Adrenal gland (tissue), 12 donors: ENCODE data around the gene MC2R. TPM values are rescaled to one million over a fixed set of nuclear protein-coding genes. Genes with fewer than 3 reads are reported as not detected.

ENCODE experiments used
- DNase-seq, 7 donors: peaks; one replicate each; pipeline ENCODE4 v3.0.0-alpha.2; 2019 to 2020
- H3K27ac ChIP-seq, 5 donors: fragments of 200-600 bp; sonication (generic) in 4 of 5; 1 replicate in 3 of 5; 2 replicates in 2 of 5; pipeline versions ENCODE4 v1.5.1 to v1.8.0; 2016 to 2020; ENCODE audit warnings: mild to moderate bottlenecking in 1 of 5
- H3K27me3 ChIP-seq: fragments of 200-600 bp; 2 replicates; pipeline ENCODE4 v1.8.0; 2021
- H3K36me3 ChIP-seq, 2 donors: fragments of 200-600 bp; replicated peaks in 1 of 2; 1 replicate in 1 of 2; 2 replicates in 1 of 2; pipeline versions ENCODE4 v1.5.1 to v1.8.0; 2018 to 2022
- H3K4me1 ChIP-seq, 2 donors: fragments of 200-600 bp; replicated peaks in 1 of 2; 1 replicate in 1 of 2; 2 replicates in 1 of 2; pipeline versions ENCODE4 v1.5.1 to v1.8.0; 2018 to 2021
- H3K4me3 ChIP-seq, 4 donors: fragments of 200-600 bp; sonication (generic) in 3 of 4; one replicate each; pipeline ENCODE4 v1.5.1; 2016 to 2018
- H3K9me3 ChIP-seq, 3 donors: fragments of 200-600 bp; sonication (generic) in 1 of 3; replicated peaks in 1 of 3; 1 replicate in 2 of 3; 2 replicates in 1 of 3; pipeline versions ENCODE4 v1.5.1 to v1.8.0; 2016 to 2021
- CTCF ChIP-seq, 6 experiments: fragments of 450-650 bp in 4 of 6; fragments of 200-600 bp in 2 of 6; sonication (generic) in 1 of 6; IDR thresholded peaks; 1 replicate in 5 of 6; 2 replicates in 1 of 6; pipeline versions ENCODE4 v1.5.1 to v1.8.0; 2016 to 2021; ENCODE audit warnings: antibody characterized with exemption in 6 of 6, mild to moderate bottlenecking in 2 of 6, moderate library complexity in 1 of 6
- POLR2A ChIP-seq, 2 donors: fragments of 450-650 bp; IDR thresholded peaks; one replicate each; pipeline ENCODE4 v1.6.1; 2017; ENCODE audit warnings: antibody characterized with exemption in 2 of 2, mild to moderate bottlenecking in 2 of 2, moderate library complexity in 1 of 2
- WGBS, 4 donors: extraction: QIAGEN DNeasy Blood & Tissue Kit in 2 of 4; methylation state at CpG; one replicate each; pipeline versions ENCODE4 v1.1.5 to v1.1.7; 2013 to 2017; 5-methylcytosine and 5-hydroxymethylcytosine counted together
- intact Hi-C, 2 donors: fragments of 100-400 bp; cut with DNase I; formaldehyde crosslinking; loops; one replicate each; pipeline versions ENCODE4 v1.14.1 to v1.15.0; 2022 to 2023
- polyA plus RNA-seq, 3 donors: library from polyadenylated mRNA; stranded (reverse); fragments of 200-250 nt in 2 of 3; fragments of 350-450 nt in 1 of 3; fragmentation: Illumina TruSeq in 1 of 3; extraction: RNeasy Lipid Tissue Mini Kit (QIAGEN cat#74804) in 1 of 3; gene quantifications; one replicate each; pipeline ENCODE4 v1.2.3, GENCODE V29; 2013 to 2014
- total RNA-seq, 9 donors: library from RNA; depleted of rRNA in 4 of 9; stranded (reverse); fragments of >200 nt in 4 of 9; fragments of 120-200 nt in 1 of 9; fragmentation: NEBNext Ultra II Directional in 1 of 9; extraction: Animal tissue kit (Norgen Biotek cat#: 25700) in 1 of 9; gene quantifications; one replicate each; pipeline versions ENCODE4 v1.1.0 to v1.2.4, GENCODE V29; 2013 to 2023
- donor health status: healthy with polysubstance abuse.
- donor health status: Bipolar disorder and iron deficiency.
- donor health status: DM: yes; HTN: yes; CAD: no.
- donor health status: DM: no; HTN: no; CAD: no.
- donor health status: DM: no; HTN: no; CAD: no.
- donor health status: DM: yes; HTN: yes; CAD: no.

MC2R gene
- total and polyA plus RNA-seq, 12 donors = 5.6 to 725 (median 52.9) TPM

GRCh38 chr18:13888191-13888716 is 27.1 kb downstream of the MC2R start:
- Histone ChIP-seq H3K27me3 (no peaks in the 10 kb centered on the region), H3K9me3 (no peaks in the 10 kb centered on the region), H3K4me3 (no peak overlapping the region), H3K27ac (no peak overlapping the region), H3K4me1 (no peaks in the 10 kb centered on the region), H3K36me3 (peaks cover 0 to 3% of the 10 kb centered on the region in 2 donors)
- intact Hi-C loops = no loop called here
- WGBS, 4 donors = 41 to 76% (median 74%) methylated on average over 3 to 5 of the region's 5 CpGs
- DNase-seq = no peak
- TF ChIP-seq POLR2A (IDR thresholded peaks at IDR 0.05) = no peak
- TF ChIP-seq CTCF (IDR thresholded peaks at IDR 0.05) = no peak

GRCh38 chr18:13885009-13885408 is 30.3 kb downstream of the MC2R start:
- no peaks in the 10 kb centered on the region for H3K9me3 ChIP-seq
- no peaks in the 10 kb centered on the region for H3K4me1 ChIP-seq
- no peak for DNase-seq
- no peak for TF ChIP-seq CTCF (IDR thresholded peaks at IDR 0.05)
- TF ChIP-seq POLR2A (IDR thresholded peaks at IDR 0.05) = no peak
- H3K4me3 ChIP-seq = no peak overlapping the region
- 89 to 96% (median 93%) methylated on average over 14 of the region's 14 CpGs for WGBS, 4 donors
- no peaks in the 10 kb centered on the region for H3K27me3 ChIP-seq
- peaks cover 0 to 3% of the 10 kb centered on the region in 2 donors for H3K36me3 ChIP-seq
- H3K27ac ChIP-seq = no peak overlapping the region
- intact Hi-C loops = no loop called here

GRCh38 chr18:13879937-13880336 is 35.4 kb downstream of the MC2R start:
- no peaks in the 10 kb centered on the region for H3K9me3 ChIP-seq
- no peaks in the 10 kb centered on the region for H3K27me3 ChIP-seq
- peaks cover 0 to 1% of the 10 kb centered on the region in 2 donors for H3K36me3 ChIP-seq
- no peak for DNase-seq
- intact Hi-C loops = no loop called here
- H3K27ac ChIP-seq = no peak overlapping the region
- TF ChIP-seq POLR2A (IDR thresholded peaks at IDR 0.05) (no peak), CTCF (IDR thresholded peaks at IDR 0.05) (no peak)
- H3K4me3 ChIP-seq = no peak overlapping the region
- H3K4me1 ChIP-seq = no peaks in the 10 kb centered on the region
- 56 to 64% (median 61%) methylated on average over 1 of the region's 1 CpG; no CpG with 5 or more reads in 1 of the 4 donors for WGBS, 4 donors

GRCh38 chr18:13879492-13879891 is 35.8 kb downstream of the MC2R start:
- TF ChIP-seq CTCF (IDR thresholded peaks at IDR 0.05) = no peak
- TF ChIP-seq POLR2A (IDR thresholded peaks at IDR 0.05) = no peak
- Histone ChIP-seq H3K9me3 (no peaks in the 10 kb centered on the region), H3K4me1 (no peaks in the 10 kb centered on the region), H3K4me3 (no peak overlapping the region), H3K36me3 (no peaks in the 10 kb centered on the region), H3K27me3 (no peaks in the 10 kb centered on the region), H3K27ac (no peak overlapping the region)
- intact Hi-C loops = no loop called here
- 89 to 93% (median 91%) methylated on average over 3 to 7 of the region's 7 CpGs for WGBS, 4 donors
- no peak for DNase-seq
